ENCODE data around the gene SUSD4.

Gene SUSD4

DNA sequence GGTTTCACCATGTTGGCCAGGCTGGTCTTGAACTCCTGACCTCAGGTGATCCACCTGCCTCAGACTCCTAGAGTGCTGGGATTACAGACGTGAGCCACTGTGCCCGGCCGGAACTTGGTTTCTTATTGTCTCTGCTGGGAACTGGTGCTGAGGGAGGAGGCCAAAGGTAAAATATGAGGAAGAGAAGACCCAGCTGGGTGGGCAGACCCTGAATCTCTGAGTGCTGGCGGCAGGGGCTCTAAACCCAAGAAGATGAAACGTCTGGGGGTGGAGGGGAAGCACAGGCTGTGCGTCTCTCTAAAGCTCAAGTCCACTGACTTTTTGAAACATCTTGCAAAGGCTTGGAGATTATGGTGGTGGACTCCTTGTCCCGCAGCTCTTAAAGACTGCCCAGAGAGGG, 138.9 kb downstream of the SUSD4 start:
- Histone ChIP-seq H3K9me3 (ENCODE audit: insufficient read depth, low read depth, low read length) (no peaks in the 10 kb centered on the region), H3K4me1 (ENCODE audit: insufficient read depth, low read length, poor library complexity, severe bottlenecking) (peaks cover 5% of the 10 kb centered on the region), H3K9ac (ENCODE audit: low read depth, low read length, poor library complexity, severe bottlenecking) (no peak overlapping the region), H3F3A (ENCODE audit: low read depth) (no peaks in the 10 kb centered on the region), H4K20me1 (ENCODE audit: insufficient read depth, low read length, poor library complexity, severe bottlenecking) (no peaks in the 10 kb centered on the region), H3K9me2 (replicated peaks; ENCODE audit: low read depth, low read length) (no peaks in the 10 kb centered on the region), H3K4me2 (ENCODE audit: low read depth, low read length, poor library complexity, severe bottlenecking) (no peak overlapping the region), H2AFZ (ENCODE audit: low read length) (no peak overlapping the region), H3K36me3 (ENCODE audit: insufficient read depth, low read length) (no peaks in the 10 kb centered on the region), H3K27me3 (ENCODE audit: insufficient read depth, low read length, poor library complexity, severe bottlenecking) (no peaks in the 10 kb centered on the region), H3K79me2 (ENCODE audit: insufficient read depth, low read length) (no peaks in the 10 kb centered on the region), H3K4me3 (ENCODE audit: low read length, poor library complexity, severe bottlenecking) (no peak overlapping the region)
- TF ChIP-seq, protein P1, sequence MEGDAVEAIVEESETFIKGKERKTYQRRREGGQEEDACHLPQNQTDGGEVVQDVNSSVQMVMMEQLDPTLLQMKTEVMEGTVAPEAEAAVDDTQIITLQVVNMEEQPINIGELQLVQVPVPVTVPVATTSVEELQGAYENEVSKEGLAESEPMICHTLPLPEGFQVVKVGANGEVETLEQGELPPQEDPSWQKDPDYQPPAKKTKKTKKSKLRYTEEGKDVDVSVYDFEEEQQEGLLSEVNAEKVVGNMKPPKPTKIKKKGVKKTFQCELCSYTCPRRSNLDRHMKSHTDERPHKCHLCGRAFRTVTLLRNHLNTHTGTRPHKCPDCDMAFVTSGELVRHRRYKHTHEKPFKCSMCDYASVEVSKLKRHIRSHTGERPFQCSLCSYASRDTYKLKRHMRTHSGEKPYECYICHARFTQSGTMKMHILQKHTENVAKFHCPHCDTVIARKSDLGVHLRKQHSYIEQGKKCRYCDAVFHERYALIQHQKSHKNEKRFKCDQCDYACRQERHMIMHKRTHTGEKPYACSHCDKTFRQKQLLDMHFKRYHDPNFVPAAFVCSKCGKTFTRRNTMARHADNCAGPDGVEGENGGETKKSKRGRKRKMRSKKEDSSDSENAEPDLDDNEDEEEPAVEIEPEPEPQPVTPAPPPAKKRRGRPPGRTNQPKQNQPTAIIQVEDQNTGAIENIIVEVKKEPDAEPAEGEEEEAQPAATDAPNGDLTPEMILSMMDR (conservative IDR thresholded peaks at IDR 0.05; ENCODE audit: low read length): no peak
- no peak for TF ChIP-seq EZH2phosphoT487 (IDR thresholded peaks at IDR 0.05; ENCODE audit: borderline replicate concordance)

DNA sequence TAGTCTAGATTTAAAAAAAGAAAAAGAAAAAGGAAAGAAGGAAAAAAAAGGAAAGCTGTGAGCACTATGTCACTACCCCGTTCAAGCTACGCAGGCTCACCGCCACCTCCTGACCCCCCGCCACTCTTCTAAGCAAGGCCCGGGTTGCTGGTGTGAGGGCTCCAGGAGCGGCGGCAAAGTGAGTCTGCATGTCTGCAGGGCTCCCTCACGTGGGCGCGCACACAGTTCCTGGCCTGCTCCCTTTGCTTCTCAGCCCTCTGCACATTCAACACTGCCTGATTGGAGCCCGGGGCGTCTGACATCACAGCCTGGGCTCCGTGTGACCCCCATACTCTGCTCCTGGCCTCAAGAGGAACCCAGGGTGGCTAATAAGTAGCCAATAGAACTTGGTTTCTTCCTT, 139.5 kb downstream of the SUSD4 start:
- Histone ChIP-seq H3K9me3 (ENCODE audit: insufficient read depth, low read depth, low read length) (no peaks in the 10 kb centered on the region), H3K9me2 (replicated peaks; ENCODE audit: low read depth, low read length) (no peaks in the 10 kb centered on the region), H2AFZ (ENCODE audit: low read length) (no peak overlapping the region), H3F3A (ENCODE audit: low read depth) (no peaks in the 10 kb centered on the region), H3K36me3 (ENCODE audit: insufficient read depth, low read length) (no peaks in the 10 kb centered on the region), H3K4me3 (ENCODE audit: low read length, poor library complexity, severe bottlenecking) (no peak overlapping the region), H4K20me1 (ENCODE audit: insufficient read depth, low read length, poor library complexity, severe bottlenecking) (no peaks in the 10 kb centered on the region), H3K4me1 (ENCODE audit: insufficient read depth, low read length, poor library complexity, severe bottlenecking) (no peaks in the 10 kb centered on the region), H3K4me2 (ENCODE audit: low read depth, low read length, poor library complexity, severe bottlenecking) (no peak overlapping the region), H3K27me3 (ENCODE audit: insufficient read depth, low read length, poor library complexity, severe bottlenecking) (no peaks in the 10 kb centered on the region), H3K79me2 (ENCODE audit: insufficient read depth, low read length) (no peaks in the 10 kb centered on the region), H3K9ac (ENCODE audit: low read depth, low read length, poor library complexity, severe bottlenecking) (no peak overlapping the region)
- TF ChIP-seq EZH2phosphoT487 (IDR thresholded peaks at IDR 0.05; ENCODE audit: borderline replicate concordance): no peak
- TF ChIP-seq, protein P1 (conservative IDR thresholded peaks at IDR 0.05; ENCODE audit: low read length): no peak

DNA sequence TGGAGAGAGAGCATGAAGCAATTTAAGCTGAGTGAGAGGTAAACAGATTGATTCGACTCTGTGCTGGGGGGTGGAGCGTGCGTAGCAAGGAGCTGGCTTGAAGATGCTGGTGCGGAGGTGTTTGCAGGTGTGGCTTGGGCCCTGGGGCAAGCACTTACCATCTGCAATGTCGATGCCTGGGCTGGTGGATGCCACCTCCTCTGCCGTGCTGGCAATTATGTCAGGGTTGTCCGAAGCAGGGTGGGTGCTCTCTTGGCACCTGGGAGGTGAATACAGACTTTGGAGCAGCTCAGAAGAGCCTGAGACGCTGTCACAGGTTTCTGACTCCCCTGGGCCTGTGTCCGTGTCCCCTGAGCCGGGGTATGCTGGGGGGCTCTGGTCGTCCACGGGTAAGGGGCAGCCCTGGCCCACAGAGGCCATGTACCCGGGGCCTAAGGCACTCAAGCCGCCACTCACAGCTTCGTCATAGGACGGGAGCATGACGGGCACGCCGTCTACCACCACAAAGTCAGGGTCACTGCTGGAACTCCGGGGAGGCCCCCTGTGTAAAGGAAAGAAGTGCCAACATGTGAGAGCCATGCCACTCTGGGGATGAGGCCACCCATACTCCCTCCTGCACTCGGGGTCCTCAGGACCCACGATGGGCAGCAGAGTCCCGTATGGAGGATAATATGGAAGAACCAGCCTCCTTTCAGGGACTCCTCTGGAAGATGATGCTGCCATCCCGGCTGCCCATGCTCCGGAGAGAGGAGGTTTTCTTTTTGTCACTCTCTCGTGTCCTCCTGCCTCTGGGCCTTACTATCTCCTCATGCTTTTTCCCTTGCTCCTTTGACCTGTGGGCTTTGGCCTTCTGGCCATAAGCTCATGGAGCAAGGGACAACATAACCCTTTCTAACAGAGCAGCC, 140.6 kb downstream of the SUSD4 start:
- Histone ChIP-seq H3K9me2 (replicated peaks; ENCODE audit: low read depth, low read length) (no peaks in the 10 kb centered on the region), H3K27me3 (ENCODE audit: insufficient read depth, low read length, poor library complexity, severe bottlenecking) (no peaks in the 10 kb centered on the region), H3K9ac (ENCODE audit: low read depth, low read length, poor library complexity, severe bottlenecking) (no peak overlapping the region), H3K36me3 (ENCODE audit: insufficient read depth, low read length) (no peaks in the 10 kb centered on the region), H3K4me1 (ENCODE audit: insufficient read depth, low read length, poor library complexity, severe bottlenecking) (no peaks in the 10 kb centered on the region), H3K4me2 (ENCODE audit: low read depth, low read length, poor library complexity, severe bottlenecking) (no peak overlapping the region), H4K20me1 (ENCODE audit: insufficient read depth, low read length, poor library complexity, severe bottlenecking) (no peaks in the 10 kb centered on the region), H3K4me3 (ENCODE audit: low read length, poor library complexity, severe bottlenecking) (no peak overlapping the region), H3K79me2 (ENCODE audit: insufficient read depth, low read length) (no peaks in the 10 kb centered on the region), H2AFZ (ENCODE audit: low read length) (no peak overlapping the region), H3F3A (ENCODE audit: low read depth) (no peaks in the 10 kb centered on the region), H3K9me3 (ENCODE audit: insufficient read depth, low read depth, low read length) (peaks cover 6% of the 10 kb centered on the region; the same call in 1 of the 2 replicates)
- no peak for TF ChIP-seq EZH2phosphoT487 (IDR thresholded peaks at IDR 0.05; ENCODE audit: borderline replicate concordance)
- TF ChIP-seq, protein P1 (conservative IDR thresholded peaks at IDR 0.05; ENCODE audit: low read length): no peak
